Erythroblast (primary cell): ENCODE results near the gene BMP6.

Source experiments
- GATA1 ChIP-seq: IDR thresholded peaks from 2 replicates; pipeline ENCODE4 v1.6.1; 2011; ENCODE audit warnings: low read depth, mild to moderate bottlenecking, control low read depth, low read length, moderate library complexity
- POLR2A ChIP-seq: IDR thresholded peaks from 2 replicates; pipeline ENCODE4 v1.6.1; 2011; ENCODE audit warnings: mild to moderate bottlenecking, low read length

- no peak for TF ChIP-seq POLR2A
- TF ChIP-seq GATA1, result no peak
Observed at GRCh38 chr6:7786214-7786661, 60.3 kb downstream of the BMP6 start.
